AG04450 (cell line): ENCODE results near the gene GMDS. TPM values are rescaled to one million over a fixed set of nuclear protein-coding genes. Genes with fewer than 3 reads are reported as not detected.

Source experiments
- CTCF ChIA-PET: fragments of 300-600, 350-600 bp; formaldehyde crosslinking; extraction: SDS; loops from one replicate; lab custom pipeline; 2022; ENCODE audit warnings: antibody characterized with exemption, inconsistent platforms; lab: Charles Lee
- POLR2A ChIA-PET: fragments of 350-600 bp; formaldehyde crosslinking; extraction: SDS; loops from one replicate; lab custom pipeline; 2021; ENCODE audit warnings: antibody characterized with exemption, inconsistent platforms; lab: Yijun Ruan, JAX
- DNase-seq: peaks from one replicate; pipeline ENCODE4 v3.0.0-alpha.2; 2011; ENCODE audit warnings: low read depth, low spot score
- H3K27ac ChIP-seq: one replicate; pipeline ENCODE4 v1.5.1; 2012; ENCODE audit warnings: low read depth, low read length, control low read depth
- H3K27me3 ChIP-seq: one replicate; pipeline ENCODE4 v1.6.0; 2012; ENCODE audit warnings: low read length; ENCODE audit not compliant: control insufficient read depth, insufficient read depth
- H3K4me3 ChIP-seq: 2 replicates; pipeline ENCODE4 v1.5.1; 2011; ENCODE audit warnings: mild to moderate bottlenecking, low read depth, low read length, control low read depth
- H3K9me3 ChIP-seq: 2 replicates; pipeline ENCODE4 v1.5.1; 2012; ENCODE audit warnings: low read length; ENCODE audit not compliant: control insufficient read depth, insufficient read depth
- CTCF ChIP-seq: IDR thresholded peaks from 2 replicates; pipeline ENCODE4 v1.5.1; 2011; ENCODE audit warnings: low read depth, low read length, control low read depth, inconsistent platforms
- polyA plus RNA-seq: library from polyadenylated mRNA; depleted of rRNA; stranded (reverse); fragments of >200 nt; gene quantifications from 2 replicates; pipeline ENCODE4 v1.2.3, GENCODE V29; 2011

The GMDS gene
- polyA plus RNA-seq, 1 experiment: 26.4 TPM

- Histone ChIP-seq H3K4me3 (no peak overlapping the region), H3K27ac (no peak overlapping the region), H3K27me3 (no peaks in the 10 kb centered on the region), H3K9me3 (peaks cover 18% of the 10 kb centered on the region)
- DNase-seq: no peak
- CTCF ChIA-PET: interaction anchor here (0.7 to 1.7 kb wide), 5 partner anchors 78 to 599 kb away, joined by 3 to 4 read pairs (median 3); no protein-coding TSS in a partner anchor
- no peak for TF ChIP-seq CTCF
- POLR2A ChIA-PET: no interaction called here
Observed at GRCh38 chr6:2194643-2195042, 50.8 kb downstream of the GMDS start.

GRCh38 chr6:2193931-2194330 is 51.5 kb downstream of the GMDS start:
- ChIA-PET POLR2A (no interaction called here), CTCF (interaction anchor here (1.0 to 1.7 kb wide), 3 partner anchors 90 to 598 kb away, joined by 3 to 4 read pairs (median 3); no protein-coding TSS in a partner anchor)
- no peak overlapping the region for H3K27ac ChIP-seq
- peaks cover 18% of the 10 kb centered on the region for H3K9me3 ChIP-seq
- no peak overlapping the region for H3K4me3 ChIP-seq
- H3K27me3 ChIP-seq: no peaks in the 10 kb centered on the region
- DNase-seq: no peak
- no peak for TF ChIP-seq CTCF

GRCh38 chr6:2192976-2193375 is 52.4 kb downstream of the GMDS start:
- DNase-seq: no peak
- Histone ChIP-seq H3K27ac (no peak overlapping the region), H3K27me3 (no peaks in the 10 kb centered on the region), H3K9me3 (peaks cover 18% of the 10 kb centered on the region), H3K4me3 (no peak overlapping the region)
- ChIA-PET POLR2A (no interaction called here), CTCF (interaction anchor here (0.6 kb wide), 1 partner anchor 61 kb away, joined by 7 read pairs; no protein-coding TSS in a partner anchor)
- TF ChIP-seq CTCF: no peak

- no peak for DNase-seq
- Histone ChIP-seq H3K27me3 (no peaks in the 10 kb centered on the region), H3K9me3 (peaks cover 18% of the 10 kb centered on the region), H3K4me3 (no peak overlapping the region), H3K27ac (no peak overlapping the region)
- TF ChIP-seq CTCF: no peak
- CTCF ChIA-PET: no interaction called here
- POLR2A ChIA-PET: no interaction called here
Observed at GRCh38 chr6:2191390-2191740, 54.0 kb downstream of the GMDS start.

GRCh38 chr6:2190661-2191389 is 54.6 kb downstream of the GMDS start:
- H3K4me3 ChIP-seq: no peak overlapping the region
- TF ChIP-seq CTCF: no peak
- H3K9me3 ChIP-seq: peaks cover 18% of the 10 kb centered on the region
- H3K27me3 ChIP-seq: no peaks in the 10 kb centered on the region
- ChIA-PET POLR2A (no interaction called here), CTCF (no interaction called here)
- DNase-seq: no peak
- H3K27ac ChIP-seq: no peak overlapping the region
